ENCODE results near the gene TUBA1C.
"Not testable (repeated sequence)": the region's sequence is repeated elsewhere in the genome, so short reads cannot be mapped to it uniquely, and the experiment has no call there.

Gene TUBA1C

GRCh38 chr12:49244176-49244575 lies 20.7 kb upstream of the TUBA1C start:
- no peaks in the 10 kb centered on the region for H3K36me3 ChIP-seq (ENCODE audit: insufficient read depth, low read length)
- no peak overlapping the region for H3K27ac ChIP-seq
- DNase-seq (ENCODE audit: low read depth, low spot score), result no peak
- no peak overlapping the region for H3K9ac ChIP-seq (ENCODE audit: insufficient read length)
- no peaks in the 10 kb centered on the region for H3K9me3 ChIP-seq (ENCODE audit: low read depth, low read length)
- H3K4me3 ChIP-seq, result no peak overlapping the region
- no peak for TF ChIP-seq FOXP2 (optimal IDR thresholded peaks at IDR 0.05; ENCODE audit: control extremely low read depth, extremely low read length, insufficient read depth)
- no peak for TF ChIP-seq POLR2AphosphoS5 (IDR thresholded peaks at IDR 0.05; ENCODE audit: borderline replicate concordance, low read depth, low read length)
- TF ChIP-seq EZH2 (IDR thresholded peaks at IDR 0.05), result no peak

GRCh38 chr12:49251357-49251756 lies 13.5 kb upstream of the TUBA1C start:
- TF ChIP-seq POLR2AphosphoS5 (IDR thresholded peaks at IDR 0.05; ENCODE audit: borderline replicate concordance, low read depth, low read length) (no peak), FOXP2 (optimal IDR thresholded peaks at IDR 0.05; ENCODE audit: control extremely low read depth, extremely low read length, insufficient read depth) (no peak), EZH2 (IDR thresholded peaks at IDR 0.05) (no peak)
- Histone ChIP-seq H3K4me3 (no peak overlapping the region), H3K9me3 (ENCODE audit: low read depth, low read length) (no peaks in the 10 kb centered on the region), H3K36me3 (ENCODE audit: insufficient read depth, low read length) (no peaks in the 10 kb centered on the region), H3K9ac (ENCODE audit: insufficient read length) (no peak overlapping the region), H3K27ac (no peak overlapping the region)
- DNase-seq (ENCODE audit: low read depth, low spot score), result no peak

- H3K9me3 ChIP-seq (ENCODE audit: low read depth, low read length), result no peaks in the 10 kb centered on the region
- no peaks in the 10 kb centered on the region for H3K36me3 ChIP-seq (ENCODE audit: insufficient read depth, low read length)
- no peak overlapping the region for H3K9ac ChIP-seq (ENCODE audit: insufficient read length)
- DNase-seq (ENCODE audit: low read depth, low spot score), result no peak
- TF ChIP-seq POLR2AphosphoS5 (IDR thresholded peaks at IDR 0.05; ENCODE audit: borderline replicate concordance, low read depth, low read length) (no peak), EZH2 (IDR thresholded peaks at IDR 0.05) (no peak), FOXP2 (optimal IDR thresholded peaks at IDR 0.05; ENCODE audit: control extremely low read depth, extremely low read length, insufficient read depth) (no peak)
- H3K4me3 ChIP-seq, result no peak overlapping the region
- H3K27ac ChIP-seq, result no peak overlapping the region
These were observed 11.8 kb upstream of the TUBA1C start for GRCh38 chr12:49253033-49253623.

GRCh38 chr12:49255456-49255855 lies 9.4 kb upstream of the TUBA1C start:
- H3K9ac ChIP-seq (ENCODE audit: insufficient read length); H3K27ac ChIP-seq; DNase-seq (ENCODE audit: low read depth, low spot score); H3K9me3 ChIP-seq (ENCODE audit: low read depth, low read length); H3K4me3 ChIP-seq; H3K36me3 ChIP-seq (ENCODE audit: insufficient read depth, low read length): not testable (repeated sequence)

- H3K9ac ChIP-seq (ENCODE audit: insufficient read length), result no peak overlapping the region
- H3K4me3 ChIP-seq, result no peak overlapping the region
- DNase-seq (ENCODE audit: low read depth, low spot score), result no peak
- no peaks in the 10 kb centered on the region for H3K36me3 ChIP-seq (ENCODE audit: insufficient read depth, low read length)
- H3K9me3 ChIP-seq (ENCODE audit: low read depth, low read length), result no peaks in the 10 kb centered on the region
- H3K27ac ChIP-seq, result peak overlapping the region; percentile 36; the same call in 1 of the 2 replicates
- TF ChIP-seq EZH2 (IDR thresholded peaks at IDR 0.05) (no peak), POLR2AphosphoS5 (IDR thresholded peaks at IDR 0.05; ENCODE audit: borderline replicate concordance, low read depth, low read length) (no peak), FOXP2 (optimal IDR thresholded peaks at IDR 0.05; ENCODE audit: control extremely low read depth, extremely low read length, insufficient read depth) (no peak)
These were observed 8.8 kb upstream of the TUBA1C start for GRCh38 chr12:49255857-49256637.

GRCh38 chr12:49257508-49258184 lies 7.2 kb upstream of the TUBA1C start:
- not testable (repeated sequence) for DNase-seq (ENCODE audit: low read depth, low spot score); H3K36me3 ChIP-seq (ENCODE audit: insufficient read depth, low read length); H3K27ac ChIP-seq; H3K9me3 ChIP-seq (ENCODE audit: low read depth, low read length); H3K4me3 ChIP-seq; H3K9ac ChIP-seq (ENCODE audit: insufficient read length)

- no peak for DNase-seq (ENCODE audit: low read depth, low spot score)
- TF ChIP-seq POLR2AphosphoS5 (IDR thresholded peaks at IDR 0.05; ENCODE audit: borderline replicate concordance, low read depth, low read length) (no peak), FOXP2 (optimal IDR thresholded peaks at IDR 0.05; ENCODE audit: control extremely low read depth, extremely low read length, insufficient read depth) (no peak), EZH2 (IDR thresholded peaks at IDR 0.05) (no peak)
- Histone ChIP-seq H3K36me3 (ENCODE audit: insufficient read depth, low read length) (no peaks in the 10 kb centered on the region), H3K27ac (peak overlapping the region; percentile 72), H3K9ac (ENCODE audit: insufficient read length) (no peak overlapping the region), H3K4me3 (no peak overlapping the region), H3K9me3 (ENCODE audit: low read depth, low read length) (no peaks in the 10 kb centered on the region)
These were observed 5.4 kb upstream of the TUBA1C start for GRCh38 chr12:49259452-49259851.

GRCh38 chr12:49260166-49260565 lies 4.7 kb upstream of the TUBA1C start:
- no peaks in the 10 kb centered on the region for H3K36me3 ChIP-seq (ENCODE audit: insufficient read depth, low read length)
- no peaks in the 10 kb centered on the region for H3K9me3 ChIP-seq (ENCODE audit: low read depth, low read length)
- TF ChIP-seq EZH2 (IDR thresholded peaks at IDR 0.05) (no peak), POLR2AphosphoS5 (IDR thresholded peaks at IDR 0.05; ENCODE audit: borderline replicate concordance, low read depth, low read length) (no peak)
- peak overlapping the region; percentile 34; the same call in 1 of the 2 replicates for H3K4me3 ChIP-seq
- H3K9ac ChIP-seq (ENCODE audit: insufficient read length), result no peak overlapping the region
- peak overlapping the region; percentile 72 for H3K27ac ChIP-seq
- DNase-seq (ENCODE audit: low read depth, low spot score), result no peak

Data from SK-N-MC (cell line).